Purkinje cell (primary cell): ENCODE data around the gene ANKS1B. TPM values are rescaled to one million over a fixed set of nuclear protein-coding genes. Genes with fewer than 3 reads are reported as not detected.

ENCODE experiments used
- polyA plus RNA-seq: library from polyadenylated mRNA; unstranded; fragments of >200 nt; fragmentation: Nextera tagmentation; gene quantifications from 2 replicates; pipeline ENCODE4 v1.2.1, GENCODE V29; 2014

Gene ANKS1B
- polyA plus RNA-seq, result 104 and 116 TPM in 2 replicates

DNA sequence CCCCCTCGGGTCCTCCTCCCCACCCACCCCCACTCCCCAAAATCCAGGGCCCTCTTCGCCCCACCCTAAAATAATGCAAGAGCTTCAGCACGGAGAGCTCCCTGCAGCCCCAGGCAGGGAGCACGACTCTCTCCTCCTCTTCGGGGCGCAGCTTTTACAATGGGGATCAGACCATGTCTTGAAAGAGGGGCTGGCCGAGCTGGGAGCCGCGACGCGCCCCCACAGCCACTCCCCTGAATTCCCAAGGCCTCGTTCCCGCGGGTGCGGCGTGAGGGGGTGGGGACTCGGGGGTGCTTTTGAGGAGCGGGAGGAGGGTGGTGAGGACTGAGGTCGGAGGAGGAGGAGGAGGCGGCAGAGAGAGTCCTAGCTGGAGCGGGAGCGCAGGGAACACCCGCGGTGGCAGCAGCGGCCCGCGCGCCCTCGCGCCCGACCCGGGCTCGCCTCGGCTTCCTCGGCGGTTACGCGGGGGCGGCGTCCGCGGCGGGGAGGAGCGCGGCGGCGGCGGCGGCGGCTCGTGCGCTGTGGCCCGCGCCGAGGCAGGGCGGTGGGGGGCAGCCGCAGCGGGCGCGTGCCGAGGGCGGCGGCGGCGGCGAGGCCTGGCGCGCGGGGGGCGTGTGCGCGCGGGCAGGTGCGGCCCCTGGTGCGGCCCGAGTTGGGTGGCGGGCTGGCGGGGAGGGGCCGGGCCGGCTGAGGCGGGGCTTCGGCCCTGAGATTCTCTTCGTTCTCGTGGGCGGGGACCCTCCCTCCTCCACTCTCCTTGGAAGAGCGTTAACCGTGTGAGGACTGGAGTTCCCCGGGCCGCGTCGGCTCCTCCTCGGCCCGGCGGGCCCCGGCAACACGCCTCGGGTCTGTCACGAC is at the start of gene ANKS1B:
Gene ANKS1B (minus strand): TSS at position 666 of the 858 bp plus-strand sequence. CDS start 699 bp downstream, outside the sequence.

DNA sequence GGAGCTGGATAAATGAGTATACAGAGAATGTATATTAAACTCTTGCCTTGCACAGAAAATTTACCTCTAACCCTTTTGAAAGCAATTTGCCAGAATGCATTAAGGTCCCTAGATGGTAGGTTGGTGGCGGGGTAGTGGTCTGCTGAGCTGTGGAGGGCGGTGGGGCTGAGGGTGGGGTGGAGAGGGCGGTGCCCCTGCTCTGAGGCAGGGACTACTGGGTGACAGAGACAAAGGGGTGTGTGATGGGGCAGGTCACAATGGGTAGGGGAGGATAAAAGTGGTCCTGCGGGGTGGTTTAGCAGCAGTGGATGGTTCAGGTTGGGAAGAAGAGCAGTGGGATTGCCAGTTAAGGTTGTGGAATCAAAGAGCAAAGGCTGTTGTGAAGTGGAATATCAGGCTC is 337.3 kb downstream of the ANKS1B start, which contains the start of gene GARIN6:
Gene GARIN6 (plus strand): TSS at position 301 of the 400 bp plus-strand sequence. CDS start 422 bp downstream, outside the sequence.

Other genes with a start within 250 kb of the ANKS1B start
- gene BLTP3B, start 157.9 kb upstream of the ANKS1B start, polyA plus RNA-seq, result 33.7 and 41.7 TPM in 2 replicates
- gene ACTR6, start 215.9 kb upstream of the ANKS1B start, polyA plus RNA-seq, result 168 and 186 TPM in 2 replicates